Spleen (tissue), 11 donors: ENCODE measurements around the gene MED25. TPM values are rescaled to one million over a fixed set of nuclear protein-coding genes. Genes with fewer than 3 reads are reported as not detected.

Experiments
- DNase-seq: peaks from one replicate; pipeline ENCODE4 v3.0.0-alpha.2; 2020
- H3K27ac ChIP-seq, 8 donors: fragments of 200-600 bp; sonication (generic) in 7 of 8; 1 replicate in 4 of 8; 2 replicates in 4 of 8; pipeline versions ENCODE4 v1.5.0 to v1.8.0; 2016 to 2021; ENCODE audit warnings: inconsistent platforms in 4 of 8, mild to moderate bottlenecking in 4 of 8, moderate library complexity in 1 of 8
- H3K27me3 ChIP-seq, 7 donors: fragments of 200-600 bp; sonication (generic) in 6 of 7; replicated peaks in 1 of 7; 1 replicate in 4 of 7; 2 replicates in 3 of 7; pipeline versions ENCODE4 v1.5.0 to v1.8.0; 2016 to 2021; ENCODE audit warnings: inconsistent platforms in 3 of 7, mild to moderate bottlenecking in 1 of 7
- H3K36me3 ChIP-seq, 6 donors: fragments of 200-600 bp; sonication (generic) in 5 of 6; 1 replicate in 4 of 6; 2 replicates in 2 of 6; pipeline versions ENCODE4 v1.5.0 to v1.8.0; 2016 to 2021; ENCODE audit warnings: inconsistent platforms in 2 of 6
- H3K4me1 ChIP-seq, 6 donors: fragments of 200-600 bp; sonication (generic) in 5 of 6; 1 replicate in 3 of 6; 2 replicates in 3 of 6; pipeline versions ENCODE4 v1.5.0 to v1.8.0; 2016 to 2021; ENCODE audit warnings: inconsistent platforms in 3 of 6
- H3K4me3 ChIP-seq, 8 donors: fragments of 200-600 bp; sonication (generic) in 7 of 8; 1 replicate in 4 of 8; 2 replicates in 4 of 8; pipeline versions ENCODE4 v1.5.0 to v1.8.0; 2016 to 2021; ENCODE audit warnings: inconsistent platforms in 4 of 8, mild to moderate bottlenecking in 4 of 8, moderate library complexity in 2 of 8
- H3K9me3 ChIP-seq, 8 donors: fragments of 200-600 bp; sonication (generic) in 7 of 8; 1 replicate in 4 of 8; 2 replicates in 4 of 8; pipeline versions ENCODE4 v1.5.0 to v1.8.0; 2016 to 2021; ENCODE audit warnings: inconsistent platforms in 4 of 8
- CTCF ChIP-seq, 11 experiments: fragments of 200-600 bp in 7 of 11; fragments of 450-650 bp in 4 of 11; sonication (generic) in 4 of 11; IDR thresholded peaks in 8 of 11; conservative IDR thresholded peaks in 3 of 11; 1 replicate in 7 of 11; 2 replicates in 4 of 11; pipeline versions ENCODE4 v1.4.0 to v1.8.0; 2016 to 2021; ENCODE audit warnings: antibody characterized with exemption in 11 of 11, inconsistent platforms in 4 of 11, mild to moderate bottlenecking in 1 of 11
- POLR2A ChIP-seq, 3 donors: fragments of 450-650 bp; IDR thresholded peaks; one replicate each; pipeline ENCODE4 v1.5.1; 2017; ENCODE audit warnings: antibody characterized with exemption in 3 of 3, mild to moderate bottlenecking in 1 of 3
- POLR2AphosphoS5 ChIP-seq, 3 donors: sonication (generic); formaldehyde crosslinking; IDR thresholded peaks; one replicate each; pipeline ENCODE4 v1.5.1; 2017; ENCODE audit warnings: antibody characterized with exemption in 3 of 3
- WGBS, 5 donors: extraction: QIAGEN DNeasy Blood & Tissue Kit in 3 of 5; methylation state at CpG; one replicate each; pipeline versions ENCODE4 v1.1.5 to v1.1.7; 2013 to 2018; 5-methylcytosine and 5-hydroxymethylcytosine counted together
- intact Hi-C: fragments of 100-400 bp; cut with DNase I; formaldehyde crosslinking; loops from one replicate; pipeline ENCODE4 v1.15.0; 2023; ENCODE audit warnings: low total_unique reads
- polyA plus RNA-seq, 3 donors: library from polyadenylated mRNA; stranded (reverse); fragments of 200-250 nt; gene quantifications; one replicate each; pipeline ENCODE4 v1.2.1, GENCODE V29; 2013
- total RNA-seq, 7 donors: library from RNA; depleted of rRNA in 3 of 7; stranded (reverse); fragments of >200 nt in 3 of 7; fragmentation: NEBNext Ultra II Directional in 4 of 7; extraction: Animal tissue kit (Norgen Biotek cat#: 25700) in 4 of 7; gene quantifications; one replicate each; pipeline versions ENCODE4 v1.1.0 to v1.2.1, GENCODE V29; 2016 to 2021
- donor health status: healthy with polysubstance abuse.
- donor health status: DM: no; HTN: no; CAD: no; lungs with moderate emphysema.
- donor health status: DM: no; HTN: no; CAD: no.
- donor health status: Bipolar disorder and iron deficiency.
- donor health status: healthy.
- donor health status: DM: no; HTN: no; CAD: no.
- donor health status: DM: yes; HTN: yes; CAD: no.

MED25 gene
- total and polyA plus RNA-seq, 10 donors: 26.6 to 61.0 (median 44.9) TPM

- WGBS, 5 donors: 87 to 96% (median 94%) methylated on average over 6 to 7 of the region's 7 CpGs
- intact Hi-C loops: no loop called here
- no peaks in the 10 kb centered on the region for H3K27me3 ChIP-seq
- no peak overlapping the region for H3K27ac ChIP-seq
- H3K4me3 ChIP-seq: no peak overlapping the region
- H3K4me1 ChIP-seq: peaks cover 0 to 31% (median 4%) of the 10 kb centered on the region in 6 donors
- DNase-seq: no peak
- H3K9me3 ChIP-seq: no peaks in the 10 kb centered on the region
- peaks cover 0 to 100% (median 94%) of the 10 kb centered on the region in 6 donors for H3K36me3 ChIP-seq
- TF ChIP-seq POLR2AphosphoS5 (IDR thresholded peaks at IDR 0.05) (no peak), POLR2A (IDR thresholded peaks at IDR 0.05) (no peak), CTCF (IDR thresholded peaks at IDR 0.05 in 8 of 11, conservative IDR thresholded peaks at IDR 0.05 in 3 of 11) (no peak)
Observed at GRCh38 chr19:49833599-49833998, 15.5 kb downstream of the MED25 start.

- Histone ChIP-seq H3K27ac (no peak overlapping the region), H3K36me3 (peaks cover 0 to 100% (median 90%) of the 10 kb centered on the region in 6 donors), H3K27me3 (no peaks in the 10 kb centered on the region), H3K9me3 (no peaks in the 10 kb centered on the region), H3K4me3 (no peak overlapping the region), H3K4me1 (peaks cover 0 to 28% (median 4%) of the 10 kb centered on the region in 6 donors)
- 94 to 100% (median 98%) methylated on average over 5 to 12 of the region's 12 CpGs for WGBS, 5 donors
- intact Hi-C loops: no loop called here
- no peak for DNase-seq
- no peak for TF ChIP-seq CTCF (IDR thresholded peaks at IDR 0.05 in 8 of 11, conservative IDR thresholded peaks at IDR 0.05 in 3 of 11)
- TF ChIP-seq POLR2AphosphoS5 (IDR thresholded peaks at IDR 0.05): no peak
Observed at GRCh38 chr19:49835562-49835961, 17.5 kb downstream of the MED25 start.

- WGBS, 5 donors: 94 to 98% (median 96%) methylated on average over 18 to 20 of the region's 20 CpGs
- Histone ChIP-seq H3K27me3 (no peaks in the 10 kb centered on the region), H3K36me3 (peaks cover 0 to 99% (median 85%) of the 10 kb centered on the region in 6 donors), H3K4me1 (peaks cover 0 to 19% (median 2%) of the 10 kb centered on the region in 6 donors), H3K27ac (no peak overlapping the region), H3K9me3 (no peaks in the 10 kb centered on the region), H3K4me3 (no peak overlapping the region)
- DNase-seq: no peak
- TF ChIP-seq POLR2AphosphoS5 (IDR thresholded peaks at IDR 0.05): no peak
- TF ChIP-seq POLR2A (IDR thresholded peaks at IDR 0.05): no peak
- TF ChIP-seq CTCF (IDR thresholded peaks at IDR 0.05 in 8 of 11, conservative IDR thresholded peaks at IDR 0.05 in 3 of 11): no peak
- intact Hi-C loops: no loop called here
Observed at GRCh38 chr19:49836176-49837008, 18.3 kb downstream of the MED25 start.

GRCh38 chr19:49837009-49837310, 18.9 kb downstream of the MED25 start:
- intact Hi-C loops: no loop called here
- no peak for DNase-seq
- WGBS, 5 donors: 88 to 94% (median 94%) methylated on average over 3 to 5 of the region's 5 CpGs

More at GRCh38 chr19:49837009-49837310, 18.9 kb downstream of the MED25 start:
- Histone ChIP-seq H3K9me3 (no peaks in the 10 kb centered on the region), H3K27me3 (no peaks in the 10 kb centered on the region), H3K27ac (no peak overlapping the region), H3K4me1 (peaks cover 0 to 14% (median under 1%) of the 10 kb centered on the region in 6 donors), H3K36me3 (peaks cover 0 to 93% (median 79%) of the 10 kb centered on the region in 6 donors), H3K4me3 (no peak overlapping the region)
- TF ChIP-seq CTCF (IDR thresholded peaks at IDR 0.05 in 8 of 11, conservative IDR thresholded peaks at IDR 0.05 in 3 of 11) (no peak), POLR2A (IDR thresholded peaks at IDR 0.05) (no peak), POLR2AphosphoS5 (IDR thresholded peaks at IDR 0.05) (no peak)
